GM23248 (cell line): Measurements from ENCODE around the gene PTGR3. TPM values are rescaled to one million over a fixed set of nuclear protein-coding genes. Genes with fewer than 3 reads are reported as not detected.

Experiments used
- DNase-seq: peaks from one replicate; pipeline ENCODE4 v3.0.0-alpha.2; 2015
- H2AFZ ChIP-seq: fragments of 200-600 bp; sonication (generic); 2 replicates; pipeline ENCODE4 v1.6.1; 2016; ENCODE audit warnings: antibody characterized with exemption
- H3F3A ChIP-seq: fragments of 200-600 bp; sonication (generic); 2 replicates; pipeline ENCODE4 v1.6.1; 2016; ENCODE audit warnings: mild to moderate bottlenecking, antibody characterized with exemption, mixed run types; ENCODE audit not compliant: insufficient read depth
- H3K27ac ChIP-seq: fragments of 200-600 bp; sonication (generic); 2 replicates; pipeline ENCODE4 v1.5.1; 2016; ENCODE audit warnings: mild to moderate bottlenecking
- H3K27me3 ChIP-seq: fragments of 200-600 bp; sonication (generic); replicated peaks from 2 replicates; pipeline ENCODE4 v1.6.1; 2016; ENCODE audit warnings: mild to moderate bottlenecking; ENCODE audit not compliant: insufficient read depth
- H3K36me3 ChIP-seq: fragments of 200-600 bp; sonication (generic); 2 replicates; pipeline ENCODE4 v1.6.1; 2016; ENCODE audit warnings: low read depth, mild to moderate bottlenecking
- H3K4me1 ChIP-seq: fragments of 200-600 bp; sonication (generic); 2 replicates; pipeline ENCODE4 v1.6.1; 2016; ENCODE audit warnings: mild to moderate bottlenecking; ENCODE audit not compliant: insufficient read depth
- H3K4me2 ChIP-seq: fragments of 200-600 bp; sonication (generic); one replicate; pipeline ENCODE4 v1.6.1; 2016; ENCODE audit warnings: mild to moderate bottlenecking; ENCODE audit not compliant: unreplicated experiment
- H3K4me3 ChIP-seq: fragments of 200-600 bp; sonication (generic); 2 replicates; pipeline ENCODE4 v1.5.1; 2016; ENCODE audit warnings: mild to moderate bottlenecking
- H3K79me2 ChIP-seq: fragments of 200-600 bp; sonication (generic); 2 replicates; pipeline ENCODE4 v1.6.1; 2016; ENCODE audit warnings: mild to moderate bottlenecking; ENCODE audit not compliant: insufficient read depth
- H3K9ac ChIP-seq: fragments of 200-600 bp; sonication (generic); 2 replicates; pipeline ENCODE4 v1.6.1; 2016; ENCODE audit warnings: mild to moderate bottlenecking
- H3K9me2 ChIP-seq: fragments of 200-600 bp; sonication (generic); 2 replicates; pipeline ENCODE4 v1.6.1; 2016; ENCODE audit warnings: mixed run types, mild to moderate bottlenecking, moderate library complexity; ENCODE audit not compliant: insufficient read depth
- H3K9me3 ChIP-seq: fragments of 200-600 bp; sonication (generic); one replicate; pipeline ENCODE4 v1.6.1; 2017; ENCODE audit warnings: low read depth
- H4K20me1 ChIP-seq: fragments of 200-600 bp; sonication (generic); 2 replicates; pipeline ENCODE4 v1.6.0; 2016; ENCODE audit not compliant: insufficient read depth
- EZH2 ChIP-seq: fragments of 200-600 bp; sonication (generic); IDR thresholded peaks from 2 replicates; pipeline ENCODE4 v1.6.1; 2018; ENCODE audit warnings: antibody characterized with exemption, mild to moderate bottlenecking; ENCODE audit not compliant: insufficient read depth, poor library complexity, severe bottlenecking
- EZH2phosphoT487 ChIP-seq: fragments of 200-600 bp; sonication (generic); IDR thresholded peaks from 2 replicates; pipeline ENCODE4 v1.6.1; 2018; ENCODE audit warnings: antibody characterized with exemption, moderate library complexity, mild to moderate bottlenecking, low read depth; ENCODE audit not compliant: insufficient read depth
- WGBS, 2 experiments: methylation state at CpG; one replicate each; pipeline ENCODE4 v1.1.6; 2015 to 2017; ENCODE audit warnings: low lambda C conversion rate in 2 of 2, low coverage in 1 of 2; ENCODE audit errors: missing lambda C conversion rate in 2 of 2; 5-methylcytosine and 5-hydroxymethylcytosine counted together
- in situ Hi-C: fragments of 300-500 bp; cut with MboI; formaldehyde crosslinking; loops from 2 replicates; pipeline ENCODE4 v1.15.0; 2020
- polyA plus RNA-seq: library from polyadenylated mRNA; unstranded; fragments of >200 nt; fragmentation: Nextera tagmentation; extraction: Ambion mirVana; gene quantifications from 2 replicates; pipeline ENCODE4 v1.2.1, GENCODE V29; 2016
- total RNA-seq: library from RNA; depleted of rRNA; stranded (reverse); fragments of >200 nt; shearing (Covaris generic); gene quantifications from 2 replicates; pipeline ENCODE4 v1.2.3, GENCODE V29; 2014

Gene PTGR3
- total and polyA plus RNA-seq, 2 experiments from 2014 or later = 10.2 to 21.3 TPM

DNA sequence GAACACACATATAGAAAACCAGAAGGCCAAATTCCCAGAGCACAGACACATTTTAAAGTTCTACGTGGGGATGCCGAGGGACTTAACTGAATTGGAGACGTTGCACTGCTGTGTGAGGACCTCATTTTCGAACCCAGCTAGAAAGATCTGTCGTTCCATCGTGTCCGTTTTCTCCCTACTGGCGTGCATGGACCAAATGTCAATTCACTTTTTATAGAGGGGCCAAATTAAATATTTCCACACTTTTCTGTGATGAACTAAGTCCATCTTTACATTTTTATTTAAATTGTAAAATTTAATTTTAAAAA, 966 bp upstream of the PTGR3 start:
- WGBS, 2 experiments = 1 to 2% methylated on average over 8 of the region's 8 CpGs
- in situ Hi-C loops = loop anchor here (25.0 kb wide), 1 partner anchor 548 kb away; no protein-coding TSS in a partner anchor

DNA sequence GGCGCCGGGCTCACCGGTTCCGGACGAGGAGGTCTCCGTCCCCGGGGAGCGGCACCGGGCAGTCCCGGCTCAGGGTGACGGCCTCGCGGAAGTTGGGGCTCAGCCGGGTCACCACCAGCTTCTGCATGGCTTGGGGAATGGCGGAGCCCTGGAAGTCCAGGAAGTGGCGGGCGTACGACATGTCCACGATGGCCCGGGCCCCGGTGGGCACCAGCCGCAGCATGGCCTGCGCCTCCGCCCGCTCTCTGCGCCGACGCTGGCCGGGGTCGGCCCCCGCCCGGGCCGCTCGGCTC, 157 bp downstream of the PTGR3 start:
- Histone ChIP-seq H3K36me3 (no peaks in the 10 kb centered on the region), H3F3A (peaks cover 37% of the 10 kb centered on the region; the same call in 1 of the 2 replicates), H4K20me1 (no peaks in the 10 kb centered on the region), H3K9me2 (no peaks in the 10 kb centered on the region), H3K4me3 (peak overlapping the region; percentile 92), H3K4me1 (peaks cover 37% of the 10 kb centered on the region), H3K79me2 (peaks cover 65% of the 10 kb centered on the region), H3K4me2 (peak overlapping the region; percentile 88), H3K27ac (peak overlapping the region; percentile 78), H3K27me3 (no peaks in the 10 kb centered on the region), H3K9me3 (no peaks in the 10 kb centered on the region), H2AFZ (peak overlapping the region; percentile 93), H3K9ac (peak overlapping the region; percentile 83)
- in situ Hi-C loops = loop anchor here (25.0 kb wide), 1 partner anchor 546 kb away; no protein-coding TSS in a partner anchor
- TF ChIP-seq EZH2phosphoT487 = no peak
- TF ChIP-seq EZH2 = no peak
- DNase-seq = no peak
- 0 to 1% methylated on average over 15 to 19 of the region's 34 CpGs for WGBS, 2 experiments

More for the DNA sequence above, 966 bp upstream of the PTGR3 start:
- H3K9me3 ChIP-seq = no peaks in the 10 kb centered on the region
- peak overlapping the region; percentile 93 for H3K4me2 ChIP-seq
- no peak for TF ChIP-seq EZH2phosphoT487
- no peak for TF ChIP-seq EZH2
- H3K9ac ChIP-seq = peak overlapping the region; percentile 83
- DNase-seq = peak; percentile 59
- H3K4me3 ChIP-seq = peak overlapping the region; percentile 92
- no peaks in the 10 kb centered on the region for H3K9me2 ChIP-seq
- peaks cover 64% of the 10 kb centered on the region for H3K79me2 ChIP-seq
- no peaks in the 10 kb centered on the region for H3K27me3 ChIP-seq
- H2AFZ ChIP-seq = peak overlapping the region; percentile 93
- no peaks in the 10 kb centered on the region for H3K36me3 ChIP-seq
- H3F3A ChIP-seq = peaks cover 41% of the 10 kb centered on the region; the same call in 1 of the 2 replicates
- peaks cover 36% of the 10 kb centered on the region for H3K4me1 ChIP-seq
- H3K27ac ChIP-seq = peak overlapping the region; percentile 78
- H4K20me1 ChIP-seq = no peaks in the 10 kb centered on the region

- Histone ChIP-seq H3K4me2 (peak overlapping the region; percentile 88), H2AFZ (peak overlapping the region; percentile 93), H3K36me3 (no peaks in the 10 kb centered on the region), H3K27me3 (no peaks in the 10 kb centered on the region), H3K79me2 (peaks cover 65% of the 10 kb centered on the region), H3K9me2 (no peaks in the 10 kb centered on the region), H3F3A (peaks cover 36% of the 10 kb centered on the region; the same call in 1 of the 2 replicates), H3K9me3 (no peaks in the 10 kb centered on the region), H3K4me3 (peak overlapping the region; percentile 92), H3K4me1 (peaks cover 37% of the 10 kb centered on the region), H4K20me1 (no peaks in the 10 kb centered on the region), H3K27ac (peak overlapping the region; percentile 78), H3K9ac (peak overlapping the region; percentile 83)
- 0 to 1% methylated on average over 34 to 53 of the region's 65 CpGs for WGBS, 2 experiments
- in situ Hi-C loops = loop anchor here (25.0 kb wide), 1 partner anchor 546 kb away; no protein-coding TSS in a partner anchor
- no peak for TF ChIP-seq EZH2
- TF ChIP-seq EZH2phosphoT487 = no peak
- DNase-seq = peak; percentile 80
These were observed 644 bp downstream of the PTGR3 start for GRCh38 chr18:75208155-75208835.

DNA sequence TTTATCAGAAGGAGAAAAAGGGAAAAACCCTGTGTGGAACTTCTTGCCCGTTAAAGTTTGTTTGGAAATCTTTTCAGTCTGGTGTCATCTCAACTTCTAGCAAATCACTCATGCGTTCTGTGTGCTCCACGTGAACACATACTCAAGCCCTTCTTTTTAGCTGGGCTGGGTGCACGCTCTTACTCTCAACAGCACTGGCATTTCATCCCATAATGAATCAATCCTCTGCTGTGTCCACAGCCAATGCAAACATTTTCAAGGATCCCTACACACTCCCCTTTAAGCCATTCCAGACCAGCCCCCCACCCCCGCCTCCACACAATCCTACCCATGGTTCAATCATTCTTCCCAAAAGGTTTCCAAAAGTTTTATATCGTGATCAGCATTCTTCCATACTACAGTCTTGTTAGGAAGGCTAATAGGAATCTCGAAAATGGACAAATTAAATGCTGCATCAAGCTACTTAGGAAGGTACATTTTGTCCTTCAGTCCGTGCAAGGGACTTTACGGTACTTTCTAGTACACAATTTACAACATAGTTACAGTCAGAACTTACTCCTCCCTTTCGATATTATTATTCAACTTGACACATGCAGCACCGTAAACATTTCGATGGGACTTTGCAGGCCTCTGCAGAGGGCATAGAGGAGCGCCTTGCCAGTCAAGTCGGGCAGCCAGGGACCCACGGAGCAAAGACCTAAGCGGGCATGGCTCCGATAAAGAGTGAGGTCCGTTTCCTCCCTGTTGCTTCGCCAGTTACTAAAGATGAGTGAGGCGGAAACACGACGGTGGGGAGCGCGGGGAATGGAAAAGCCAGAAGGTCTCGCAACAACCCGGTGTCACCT, 1.4 kb downstream of the PTGR3 start:
- peak overlapping the region; percentile 83 for H3K9ac ChIP-seq
- H3K36me3 ChIP-seq = no peaks in the 10 kb centered on the region
- no peaks in the 10 kb centered on the region for H3K9me2 ChIP-seq
- H3K27me3 ChIP-seq = no peaks in the 10 kb centered on the region
- H3K9me3 ChIP-seq = no peaks in the 10 kb centered on the region
- 1 to 2% methylated on average over 26 of the region's 26 CpGs for WGBS, 2 experiments
- H3F3A ChIP-seq = peaks cover 31% of the 10 kb centered on the region; the same call in 1 of the 2 replicates
- in situ Hi-C loops = loop anchor here (25.0 kb wide), 1 partner anchor 545 kb away; no protein-coding TSS in a partner anchor
- H3K4me2 ChIP-seq = peak overlapping the region; percentile 88
- peak; percentile 57 for DNase-seq
- peak overlapping the region; percentile 78 for H3K27ac ChIP-seq
- peak overlapping the region; percentile 92 for H3K4me3 ChIP-seq
- H3K4me1 ChIP-seq = peaks cover 37% of the 10 kb centered on the region
- H2AFZ ChIP-seq = peak overlapping the region; percentile 93
- TF ChIP-seq EZH2 = no peak
- TF ChIP-seq EZH2phosphoT487 = no peak
- no peaks in the 10 kb centered on the region for H4K20me1 ChIP-seq
- H3K79me2 ChIP-seq = peaks cover 65% of the 10 kb centered on the region
